K562 (cell line): Measurements from ENCODE around the gene CRHR1. TPM values are rescaled to one million over a fixed set of nuclear protein-coding genes. Genes with fewer than 3 reads are reported as not detected.

Source experiments
- ATAC-seq: fragments of 200-7000 bp; cut with Tn5 transposase; 3 replicates; pipeline ENCODE4 v1.9.1; 2020; ENCODE audit warnings: moderate library complexity
- BruUV-seq: library from RNA; stranded (reverse); fragments of 400-500 nt; replicated peaks from 2 replicates; lab custom pipeline; 2021; lab: Mats Ljungman, UMichigan
- CTCF ChIA-PET: fragments of 300-600 bp; formaldehyde crosslinking; extraction: SDS; loops from one replicate; lab custom pipeline; 2021; ENCODE audit warnings: low intra/inter-chr PET ratio; lab: Yijun Ruan, JAX
- POLR2A ChIA-PET: fragments of 300-600, 350-650 bp; sonication (Branson Sonifier 250); formaldehyde crosslinking; extraction: SDS; loops from one replicate; lab custom pipeline; 2021; ENCODE audit warnings: antibody characterized with exemption, inconsistent platforms; lab: Yijun Ruan, JAX
- DNase-seq, 4 experiments: peaks; one replicate each; pipeline versions ENCODE4 v3.0.0 to v3.0.0-alpha.2; 2011 to 2018; ENCODE audit warnings: low spot score in 3 of 4, mixed read lengths in 3 of 4; ENCODE audit errors: extremely low read depth in 1 of 4
- FAIRE-seq: peaks from 2 replicates; lab custom pipeline; 2011; peaks lifted over from hg19 to GRCh38; lab: Jason Lieb, UNC
- H2AFZ ChIP-seq: 2 replicates; pipeline ENCODE4 v1.6.0; 2011; ENCODE audit warnings: low read depth, low read length, control low read depth, inconsistent platforms
- H3K27ac ChIP-seq: fragments of 200-600 bp; 3 replicates; pipeline ENCODE4 v1.8.0; 2011; ENCODE audit warnings: low read depth, mild to moderate bottlenecking, control low read depth, inconsistent platforms, low read length, moderate library complexity, mixed read lengths; ENCODE audit errors: extremely low read depth
- H3K27me3 ChIP-seq, 2 experiments: fragments of 300-600 bp in 1 of 2; 2 replicates in 1 of 2; 3 replicates in 1 of 2; pipeline versions ENCODE4 v1.6.0 to v1.8.0; 2011; ENCODE audit warnings: inconsistent platforms in 2 of 2, low read length in 2 of 2, mild to moderate bottlenecking in 1 of 2, mixed read lengths in 1 of 2, moderate library complexity in 1 of 2; ENCODE audit not compliant: control insufficient read depth in 2 of 2, insufficient read depth in 2 of 2
- H3K36me3 ChIP-seq: fragments of 300-600 bp; 3 replicates; pipeline ENCODE4 v1.8.0; 2011; ENCODE audit warnings: mild to moderate bottlenecking, low read length, inconsistent platforms; ENCODE audit not compliant: control insufficient read depth, insufficient read depth
- H3K4me1 ChIP-seq, 2 experiments: fragments of 200-600 bp in 1 of 2; replicated peaks in 1 of 2; 2 replicates in 1 of 2; 3 replicates in 1 of 2; pipeline versions ENCODE4 v1.5.1 to v1.8.0; 2011; ENCODE audit warnings: inconsistent platforms in 2 of 2, low read length in 2 of 2, mild to moderate bottlenecking in 1 of 2, mixed read lengths in 1 of 2, moderate library complexity in 1 of 2; ENCODE audit not compliant: control insufficient read depth in 2 of 2, insufficient read depth in 2 of 2
- H3K4me2 ChIP-seq: 2 replicates; pipeline ENCODE4 v1.6.1; 2011; ENCODE audit warnings: low read length, control low read depth, inconsistent platforms, mixed read lengths; ENCODE audit not compliant: insufficient read depth
- H3K4me3 ChIP-seq: fragments of 200-600 bp; sonication (generic), shearing (Covaris generic); 2 replicates; pipeline ENCODE4 v1.5.1; 2016; ENCODE audit warnings: control low read depth, inconsistent platforms
- H3K79me2 ChIP-seq: fragments of 200-600 bp; 3 replicates; pipeline ENCODE4 v1.8.0; 2011; ENCODE audit warnings: low read length, inconsistent platforms; ENCODE audit not compliant: control insufficient read depth, insufficient read depth
- H3K9ac ChIP-seq, 2 experiments: 2 replicates each; pipeline versions ENCODE4 v1.6.0 to v1.6.1; 2011; ENCODE audit warnings: low read depth in 2 of 2, low read length in 2 of 2, control low read depth in 1 of 2, inconsistent platforms in 1 of 2, mild to moderate bottlenecking in 1 of 2, mixed read lengths in 1 of 2; ENCODE audit not compliant: insufficient read depth in 1 of 2
- H3K9me1 ChIP-seq: one replicate; pipeline ENCODE4 v1.6.0; 2011; ENCODE audit warnings: inconsistent platforms, mild to moderate bottlenecking, low read length, moderate library complexity; ENCODE audit not compliant: control insufficient read depth, insufficient read depth
- H3K9me3 ChIP-seq: replicated peaks from 2 replicates; pipeline ENCODE4 v1.5.1; 2011; ENCODE audit warnings: low read depth, low read length, inconsistent platforms; ENCODE audit not compliant: control insufficient read depth, insufficient read depth
- H4K20me1 ChIP-seq: replicated peaks from 2 replicates; pipeline ENCODE4 v1.6.1; 2011; ENCODE audit warnings: low read length, inconsistent platforms, mixed read lengths; ENCODE audit not compliant: control insufficient read depth, insufficient read depth
- ARID3A ChIP-seq: IDR thresholded peaks from 2 replicates; pipeline ENCODE4 v1.6.1; 2012; ENCODE audit warnings: low read depth, low read length, improper control_type of control experiment, borderline replicate concordance
- CHAMP1 ChIP-seq: fragments of 450-650 bp; IDR thresholded peaks from 2 replicates; pipeline ENCODE4 v1.6.1; 2016; ENCODE audit warnings: mild to moderate bottlenecking
- ELF1 ChIP-seq: fragments of 200-800 bp; sonication (Bioruptor generic); IDR thresholded peaks from 2 replicates; pipeline ENCODE4 v1.6.1; 2016; ENCODE audit warnings: missing genetic modification characterization, missing compliant biosample characterization
- IRF1 ChIP-seq: sonication (generic); formaldehyde crosslinking; IDR thresholded peaks from 2 replicates; pipeline ENCODE4 v1.8.0; 2022; ENCODE audit warnings: missing genetic modification reagents, mild to moderate bottlenecking, borderline replicate concordance
- KLF10 ChIP-seq: fragments of 250-450 bp; sonication (Bioruptor Pico); IDR thresholded peaks from 2 replicates; pipeline ENCODE4 v1.6.1; 2021; ENCODE audit warnings: matching md5 sums
- MAFF ChIP-seq: IDR thresholded peaks from 2 replicates; pipeline ENCODE4 v1.6.1; 2012; ENCODE audit warnings: low read length, improper control_type of control experiment
- NFATC3 ChIP-seq: fragments of 450-650 bp; IDR thresholded peaks from 2 replicates; pipeline ENCODE4 v1.6.1; 2017; ENCODE audit warnings: mild to moderate bottlenecking
- PBX2 ChIP-seq, 2 experiments: IDR thresholded peaks in 1 of 2; conservative IDR thresholded peaks in 1 of 2; 2 replicates each; pipeline ENCODE4 v1.6.1; 2016; ENCODE audit warnings: low read depth in 2 of 2, mild to moderate bottlenecking in 1 of 2, missing compliant biosample characterization in 1 of 2, missing genetic modification characterization in 1 of 2, moderate library complexity in 1 of 2
- PHTF2 ChIP-seq: fragments of 250-450 bp; sonication (Bioruptor Pico); IDR thresholded peaks from 2 replicates; pipeline ENCODE4 v1.5.0; 2021; ENCODE audit warnings: mild to moderate bottlenecking
- PTTG1 ChIP-seq: fragments of 450-650 bp; IDR thresholded peaks from 2 replicates; pipeline ENCODE4 v1.6.1; 2016; ENCODE audit warnings: low read depth, mild to moderate bottlenecking, missing genetic modification characterization, missing compliant biosample characterization
- RFX1 ChIP-seq: fragments of 450-650 bp; IDR thresholded peaks from 2 replicates; pipeline ENCODE4 v1.6.1; 2016; ENCODE audit warnings: mild to moderate bottlenecking, moderate library complexity
- ZNF277 ChIP-seq: fragments of 250-450 bp; sonication (Bioruptor Pico); IDR thresholded peaks from 2 replicates; pipeline ENCODE4 v1.8.0; 2022; ENCODE audit warnings: inconsistent platforms, mild to moderate bottlenecking, moderate library complexity, borderline replicate concordance
- ZNF384 ChIP-seq: IDR thresholded peaks from 2 replicates; pipeline ENCODE4 v1.6.1; 2012; ENCODE audit warnings: low read depth, low read length, improper control_type of control experiment
- ZNF717 ChIP-seq: fragments of 250-450 bp; sonication (Bioruptor Pico); IDR thresholded peaks from 2 replicates; pipeline ENCODE4 v1.5.0; 2021
- ZSCAN32 ChIP-seq: fragments of 450-650 bp; formaldehyde crosslinking; IDR thresholded peaks from 2 replicates; pipeline ENCODE4 v1.4.0; 2020; ENCODE audit warnings: mild to moderate bottlenecking, moderate library complexity
- WGBS: fragments of 100-300 bp; shearing (Covaris generic); methylation state at CpG from one replicate; pipeline ENCODE4 v1.1.6; 2016; ENCODE audit warnings: low coverage, mixed read lengths; ENCODE audit not compliant: insufficient coverage; ENCODE audit errors: missing lambda C conversion rate; 5-methylcytosine and 5-hydroxymethylcytosine counted together
- in situ Hi-C: fragments of 300-500 bp; cut with MboI; formaldehyde crosslinking; loops from 4 replicates; pipeline ENCODE4 v1.15.0; 2018; ENCODE audit warnings: inconsistent platforms, mixed read lengths
- intact Hi-C: fragments of 100-400 bp; cut with micrococcal nuclease; formaldehyde crosslinking; loops from 2 replicates; pipeline ENCODE4 v1.14.2; 2022
- polyA plus RNA-seq, 8 experiments: library from polyadenylated mRNA; depleted of rRNA in 4 of 8; stranded (reverse) in 5 of 8; unstranded in 3 of 8; fragments of >200 nt; fragmentation: Nextera tagmentation in 2 of 8; fragmentation: Illumina TruSeq in 1 of 8; extraction: Ambion mirVana in 2 of 8; extraction: Trizol in 1 of 8; gene quantifications; 2 replicates each; pipeline versions ENCODE4 v1.2.1 to v1.2.3, GENCODE V29; 2011 to 2014; ENCODE audit warnings: inconsistent platforms in 1 of 8, missing spikeins in 1 of 8
- total RNA-seq, 7 experiments: library from RNA; depleted of rRNA in 6 of 7; stranded (reverse); fragments of >200 nt in 6 of 7; fragmentation: Illumina TruSeq in 2 of 7; extraction: Trizol in 2 of 7; gene quantifications; 2 replicates each; pipeline versions ENCODE4 v1.2.1 to v1.2.3, GENCODE V29; 2011 to 2021; ENCODE audit warnings: low replicate concordance in 1 of 7

Gene CRHR1
- total and polyA plus RNA-seq, 9 of the 15 experiments (the other 6 are each of a cell fraction or from before 2014, with no cell fraction given): 0.05 TPM; not detected in 8

GRCh38 chr17:45801421-45801820, 17.3 kb downstream of the CRHR1 start:
- in situ Hi-C loops (no loop called here), intact Hi-C loops (no loop called here)
- ATAC-seq: no peak
- ChIA-PET POLR2A (no interaction called here), CTCF (no interaction called here)
- Histone ChIP-seq H3K79me2 (no peaks in the 10 kb centered on the region), H3K9me1 (no peaks in the 10 kb centered on the region), H3K9me3 (no peaks in the 10 kb centered on the region), H3K27me3 (peaks cover 41 to 91% of the 10 kb centered on the region in 2 experiments), H3K36me3 (no peaks in the 10 kb centered on the region), H3K27ac (no peak overlapping the region), H3K4me1 (no peaks in the 10 kb centered on the region), H3K4me2 (no peak overlapping the region), H3K4me3 (no peak overlapping the region), H4K20me1 (peaks cover 8% of the 10 kb centered on the region), H2AFZ (no peak overlapping the region), H3K9ac (no peak overlapping the region)
- no peak for FAIRE-seq
- WGBS: 9% methylated on average over 8 of the region's 8 CpGs
- DNase-seq: no peak
- BruUV-seq: no TSS peak
- TF ChIP-seq IRF1 (CRISPR knock-in tag) (no peak), PBX2 (CRISPR knock-in tag; IDR thresholded peaks at IDR 0.05; ENCODE audit: low read depth) (no peak), PBX2 (tag; conservative IDR thresholded peaks at IDR 0.05; ENCODE audit: low read depth) (no peak), ARID3A (no peak), NFATC3 (no peak), PHTF2 (CRISPR knock-in tag) (no peak), KLF10 (no peak), ZNF384 (no peak), ZNF277 (CRISPR knock-in tag) (no peak), MAFF (no peak), ZNF717 (CRISPR knock-in tag) (no peak), RFX1 (no peak), CHAMP1 (no peak), ELF1 (no peak), PTTG1 (tag) (no peak), ZSCAN32 (no peak)
